ENCODE results near the gene XXYLT1.
"Not testable (repeated sequence)": the region's sequence is repeated elsewhere in the genome, so short reads cannot be mapped to it uniquely, and the experiment has no call there.

Gene XXYLT1

GRCh38 chr3:195096484-195097330, 174.3 kb downstream of the XXYLT1 start:
- no peak for DNase-seq (ENCODE audit: low spot score)

- DNase-seq (ENCODE audit: low spot score), result no peak
Observed at GRCh38 chr3:195096053-195096452, 174.9 kb downstream of the XXYLT1 start.

- no peak for DNase-seq (ENCODE audit: low spot score)
Observed at GRCh38 chr3:195095704-195096036, 175.3 kb downstream of the XXYLT1 start.

- no peak for DNase-seq (ENCODE audit: low spot score)
Observed at GRCh38 chr3:195095035-195095703, 175.8 kb downstream of the XXYLT1 start.

GRCh38 chr3:195094191-195094921, 176.6 kb downstream of the XXYLT1 start:
- DNase-seq (ENCODE audit: low spot score), result no peak

GRCh38 chr3:195093731-195094130, 177.2 kb downstream of the XXYLT1 start:
- DNase-seq (ENCODE audit: low spot score), result no peak

GRCh38 chr3:195087840-195088601, 182.9 kb downstream of the XXYLT1 start:
- DNase-seq (ENCODE audit: low spot score), result not testable (repeated sequence)

GRCh38 chr3:195087328-195087727, 183.6 kb downstream of the XXYLT1 start:
- no peak for DNase-seq (ENCODE audit: low spot score)

- DNase-seq (ENCODE audit: low spot score), result no peak
Observed at GRCh38 chr3:195086885-195087284, 184.1 kb downstream of the XXYLT1 start.

- no peak for DNase-seq (ENCODE audit: low spot score)
Observed at GRCh38 chr3:195086341-195086740, 184.6 kb downstream of the XXYLT1 start.

GRCh38 chr3:195085356-195086130, 185.4 kb downstream of the XXYLT1 start:
- DNase-seq (ENCODE audit: low spot score), result no peak

GRCh38 chr3:195084746-195085145, 186.2 kb downstream of the XXYLT1 start:
- DNase-seq (ENCODE audit: low spot score), result no peak

GRCh38 chr3:195083659-195084058, 187.3 kb downstream of the XXYLT1 start:
- no peak for DNase-seq (ENCODE audit: low spot score)

- DNase-seq (ENCODE audit: low spot score), result no peak
Observed at GRCh38 chr3:195082811-195083210, 188.1 kb downstream of the XXYLT1 start.

- DNase-seq (ENCODE audit: low spot score), result no peak
Observed at GRCh38 chr3:195081242-195081963, 189.6 kb downstream of the XXYLT1 start.

GRCh38 chr3:195080571-195081151, 190.3 kb downstream of the XXYLT1 start:
- no peak for DNase-seq (ENCODE audit: low spot score)

- DNase-seq (ENCODE audit: low spot score), result no peak
Observed at GRCh38 chr3:195080125-195080524, 190.8 kb downstream of the XXYLT1 start.

GRCh38 chr3:195079636-195080035, 191.3 kb downstream of the XXYLT1 start:
- DNase-seq (ENCODE audit: low spot score), result no peak

GRCh38 chr3:195078891-195079440, 192.0 kb downstream of the XXYLT1 start:
- no peak for DNase-seq (ENCODE audit: low spot score)
